Germinal center (tissue), 1 donor: ENCODE measurements around the gene ITIH1.
"Not testable (repeated sequence)": the region's sequence is repeated elsewhere in the genome, so short reads cannot be mapped to it uniquely, and the experiment has no call there.

Experiments
- DNase-seq: peaks from one replicate; pipeline ENCODE4 v3.0.0; 2012; ENCODE audit warnings: mixed read lengths, low spot score

The ITIH1 gene

GRCh38 chr3:52774901-52775864, 2.2 kb upstream of the ITIH1 start:
- DNase-seq: no peak

GRCh38 chr3:52775877-52776276, 1.5 kb upstream of the ITIH1 start:
- no peak for DNase-seq

- DNase-seq: not testable (repeated sequence)
Observed at GRCh38 chr3:52776486-52776885, 913 bp upstream of the ITIH1 start.

- no peak for DNase-seq
Observed at GRCh38 chr3:52777959-52778805, 783 bp downstream of the ITIH1 start.

GRCh38 chr3:52779011-52779836, 1.8 kb downstream of the ITIH1 start:
- peak; percentile 57 for DNase-seq

GRCh38 chr3:52779837-52780585, 2.6 kb downstream of the ITIH1 start:
- no peak for DNase-seq

- DNase-seq: no peak
Observed at GRCh38 chr3:52781741-52782140, 4.3 kb downstream of the ITIH1 start.

GRCh38 chr3:52782412-52783210, 5.2 kb downstream of the ITIH1 start:
- DNase-seq: no peak

GRCh38 chr3:52783211-52783555, 5.8 kb downstream of the ITIH1 start:
- DNase-seq: no peak

GRCh38 chr3:52784021-52784621, 6.7 kb downstream of the ITIH1 start:
- no peak for DNase-seq

GRCh38 chr3:52784931-52785590, 7.7 kb downstream of the ITIH1 start:
- DNase-seq: no peak

GRCh38 chr3:52786330-52787215, 9.2 kb downstream of the ITIH1 start:
- no peak for DNase-seq

GRCh38 chr3:52787246-52787645, 9.8 kb downstream of the ITIH1 start:
- DNase-seq: no peak

GRCh38 chr3:52787672-52788625, 10.6 kb downstream of the ITIH1 start:
- DNase-seq: no peak

- no peak for DNase-seq
Observed at GRCh38 chr3:52788890-52789745, 11.7 kb downstream of the ITIH1 start.

GRCh38 chr3:52789746-52790040, 12.3 kb downstream of the ITIH1 start:
- no peak for DNase-seq

GRCh38 chr3:52790337-52790736, 12.9 kb downstream of the ITIH1 start:
- no peak for DNase-seq
